MCF 10A (cell line): ENCODE results near the gene DNASE1L1. TPM values are rescaled to one million over a fixed set of nuclear protein-coding genes. Genes with fewer than 3 reads are reported as not detected.

Source experiments
- BruUV-seq: library from RNA; stranded (reverse); fragments of 400-500 nt; replicated peaks from 2 replicates; lab custom pipeline; 2021; lab: Mats Ljungman, UMichigan
- CTCF ChIA-PET: fragments of 300-600 bp; sonication (Branson Sonifier 250); formaldehyde crosslinking; extraction: SDS; loops from one replicate; lab custom pipeline; 2021; ENCODE audit warnings: antibody characterized with exemption, inconsistent platforms; lab: Yijun Ruan, JAX
- POLR2A ChIA-PET: fragments of 300-600, 350-650 bp; sonication (Branson Sonifier 250); formaldehyde crosslinking; extraction: SDS; loops from one replicate; lab custom pipeline; 2020; ENCODE audit warnings: antibody characterized with exemption, inconsistent platforms; lab: Yijun Ruan, JAX
- DNase-seq: peaks from one replicate; pipeline ENCODE4 v3.0.0-alpha.2; 2018; ENCODE audit not compliant: unreplicated experiment
- H3K27ac Mint-ChIP-seq: one replicate; pipeline ENCODE4 v1.8.0; 2022; ENCODE audit warnings: mild to moderate bottlenecking, low read depth, mixed read lengths; ENCODE audit not compliant: unreplicated experiment
- H3K27me3 Mint-ChIP-seq: one replicate; pipeline ENCODE4 v1.8.0; 2022; ENCODE audit warnings: mixed read lengths; ENCODE audit not compliant: insufficient read depth, unreplicated experiment
- H3K36me3 Mint-ChIP-seq: one replicate; pipeline ENCODE4 v1.8.0; 2022; ENCODE audit warnings: mild to moderate bottlenecking, moderate library complexity, mixed read lengths; ENCODE audit not compliant: insufficient read depth, unreplicated experiment
- H3K4me1 Mint-ChIP-seq: one replicate; pipeline ENCODE4 v1.8.0; 2022; ENCODE audit warnings: mixed read lengths; ENCODE audit not compliant: insufficient read depth, unreplicated experiment
- H3K4me3 Mint-ChIP-seq: one replicate; pipeline ENCODE4 v1.8.0; 2022; ENCODE audit warnings: mild to moderate bottlenecking, moderate library complexity, mixed read lengths; ENCODE audit not compliant: unreplicated experiment
- H3K9me3 Mint-ChIP-seq: one replicate; pipeline ENCODE4 v1.8.0; 2022; ENCODE audit warnings: mixed read lengths; ENCODE audit not compliant: unreplicated experiment
- CTCF ChIP-seq: fragments of 200-600 bp; IDR thresholded peaks from one replicate; pipeline ENCODE4 v1.8.0; 2022; ENCODE audit warnings: antibody characterized with exemption, mild to moderate bottlenecking; ENCODE audit not compliant: unreplicated experiment
- intact Hi-C: fragments of 100-400 bp; cut with micrococcal nuclease; formaldehyde crosslinking; loops from 2 replicates; pipeline ENCODE4 v1.14.1; 2022
- total RNA-seq: library from RNA; stranded (reverse); gene quantifications from 2 replicates; pipeline ENCODE4 v1.2.3, GENCODE V29; 2022

The DNASE1L1 gene
- total RNA-seq, 1 experiment from 2014 or later = 20.5 TPM

- Mint-ChIP-seq H3K4me3 (no peak overlapping the region), H3K9me3 (no peaks in the 10 kb centered on the region), H3K27ac (no peak overlapping the region), H3K4me1 (peaks cover 5% of the 10 kb centered on the region), H3K36me3 (peaks cover 12% of the 10 kb centered on the region), H3K27me3 (peaks cover 13% of the 10 kb centered on the region)
- no peak for DNase-seq
- intact Hi-C loops = no loop called here
- TF ChIP-seq CTCF = no peak
- CTCF ChIA-PET = no interaction called here
- no TSS peak for BruUV-seq
- POLR2A ChIA-PET = interaction anchor here (0.6 kb wide), 1 partner anchor 13 kb away, joined by 3 read pairs; no protein-coding TSS in a partner anchor
These were observed 8.1 kb upstream of the DNASE1L1 start for GRCh38 chrX:154417157-154417556.

- ChIA-PET POLR2A (interaction anchor here (1.4 to 7.7 kb wide), 4 partner anchors 15 to 114 kb away, joined by 3 to 100 read pairs (median 5); partner anchors contain the start of genes FAM3A and RPL10), CTCF (interaction anchor here (0.6 kb wide), 1 partner anchor 75 kb away, joined by 3 read pairs; no protein-coding TSS in a partner anchor)
- no peak overlapping the region for H3K4me3 Mint-ChIP-seq
- no peak for DNase-seq
- no peak for TF ChIP-seq CTCF
- H3K27me3 Mint-ChIP-seq = peaks cover 23% of the 10 kb centered on the region
- no TSS peak for BruUV-seq
- H3K36me3 Mint-ChIP-seq = peaks cover 4% of the 10 kb centered on the region
- peaks cover 14% of the 10 kb centered on the region for H3K4me1 Mint-ChIP-seq
- peak overlapping the region; percentile 51 for H3K27ac Mint-ChIP-seq
- H3K9me3 Mint-ChIP-seq = no peaks in the 10 kb centered on the region
- intact Hi-C loops = no loop called here
These were observed 4.1 kb upstream of the DNASE1L1 start for GRCh38 chrX:154413142-154413541.

GRCh38 chrX:154412468-154412867, 3.4 kb upstream of the DNASE1L1 start:
- no TSS peak for BruUV-seq
- no peak for TF ChIP-seq CTCF
- Mint-ChIP-seq H3K27ac (peak overlapping the region; percentile 51), H3K36me3 (peaks cover 4% of the 10 kb centered on the region), H3K27me3 (peaks cover 25% of the 10 kb centered on the region), H3K9me3 (no peaks in the 10 kb centered on the region), H3K4me1 (peaks cover 14% of the 10 kb centered on the region), H3K4me3 (peak overlapping the region; percentile 83)
- intact Hi-C loops = no loop called here
- DNase-seq = no peak
- CTCF ChIA-PET = interaction anchor here (0.9 kb wide), 1 partner anchor 13 kb away, joined by 3 read pairs; no protein-coding TSS in a partner anchor
- POLR2A ChIA-PET = interaction anchor here (0.8 to 7.7 kb wide), 12 partner anchors 9 to 814 kb away, joined by 3 to 100 read pairs (median 6); partner anchors contain the start of genes ATP6AP1, FAM3A, FAM50A and FLNA

GRCh38 chrX:154411981-154412340, 2.9 kb upstream of the DNASE1L1 start:
- peaks cover 14% of the 10 kb centered on the region for H3K4me1 Mint-ChIP-seq
- TF ChIP-seq CTCF = no peak
- peak; percentile 56 for DNase-seq
- no TSS peak for BruUV-seq
- CTCF ChIA-PET = interaction anchor here (0.9 kb wide), 1 partner anchor 12 kb away, joined by 3 read pairs; no protein-coding TSS in a partner anchor
- no peaks in the 10 kb centered on the region for H3K9me3 Mint-ChIP-seq
- POLR2A ChIA-PET = interaction anchor here (0.7 to 7.7 kb wide), 17 partner anchors 9 to 814 kb away, joined by 3 to 100 read pairs (median 4); partner anchors contain the start of genes ATP6AP1, FAM3A, FAM50A and FLNA
- H3K27ac Mint-ChIP-seq = peak overlapping the region; percentile 51
- H3K4me3 Mint-ChIP-seq = peak overlapping the region; percentile 83
- intact Hi-C loops = no loop called here
- H3K27me3 Mint-ChIP-seq = peaks cover 25% of the 10 kb centered on the region
- peaks cover 4% of the 10 kb centered on the region for H3K36me3 Mint-ChIP-seq
